Stimulated activated CD8-positive, alpha-beta memory T cell treated with anti-CD3 and anti-CD28 coated beads, Interleukin-15, amount 100 ng/mL, for 24 hours (primary cell): ENCODE results near the gene SLC35A3.
"Not testable (repeated sequence)": the region's sequence is repeated elsewhere in the genome, so short reads cannot be mapped to it uniquely, and the experiment has no call there.

Source experiments
- DNase-seq: peaks from one replicate; pipeline ENCODE4 v3.0.0-alpha.2; 2020; ENCODE audit warnings: low read depth

SLC35A3 gene

DNA sequence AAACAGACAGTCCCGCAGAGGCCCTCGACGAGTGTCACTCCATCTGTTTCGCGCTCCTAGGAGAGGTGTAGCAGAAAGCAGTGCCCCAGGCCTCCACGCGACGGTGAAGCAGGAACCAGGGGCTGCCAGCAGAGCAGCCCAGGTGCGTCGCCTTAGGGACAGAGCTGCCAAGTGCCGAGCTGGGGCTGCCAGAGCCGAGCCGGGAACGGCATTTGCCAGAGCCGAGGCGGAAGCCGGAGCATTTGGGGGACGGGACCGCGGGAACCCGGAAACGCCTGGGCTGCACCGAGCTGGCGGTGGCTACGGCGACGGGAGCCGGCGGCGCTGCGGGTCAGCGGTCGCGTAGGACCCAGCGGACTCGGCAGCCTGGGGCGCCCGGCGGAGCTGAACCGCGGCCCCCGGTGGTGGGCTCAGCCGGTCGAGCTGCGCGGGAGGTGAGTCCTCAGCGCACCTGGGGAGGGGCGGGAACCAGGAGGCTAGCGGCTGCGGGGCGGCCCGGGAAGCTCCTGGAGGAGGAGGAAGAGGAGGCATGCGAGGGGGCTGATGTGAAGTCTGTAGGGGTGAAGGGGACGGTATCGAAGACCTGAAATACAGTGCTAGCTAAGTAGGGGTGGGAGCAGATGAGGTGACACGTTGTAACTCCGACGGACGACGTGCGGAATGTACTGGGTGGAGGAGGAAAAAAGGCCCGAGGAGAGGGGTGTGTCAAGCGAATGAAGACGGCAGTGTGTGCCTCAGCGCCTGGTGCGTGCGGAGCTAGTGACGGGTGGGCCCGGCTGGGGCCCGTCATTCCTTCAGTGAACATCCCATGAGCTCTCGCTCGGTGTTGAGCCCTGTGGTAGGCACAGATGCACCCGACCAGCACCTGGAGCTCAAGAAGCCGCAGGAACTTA lies at the start of gene SLC35A3:
TSS of gene SLC35A3 (plus strand) at position 268 of the 893 bp plus-strand sequence. CDS start 23,559 bp downstream, outside the sequence.
- peak; percentile 65 for DNase-seq

DNA sequence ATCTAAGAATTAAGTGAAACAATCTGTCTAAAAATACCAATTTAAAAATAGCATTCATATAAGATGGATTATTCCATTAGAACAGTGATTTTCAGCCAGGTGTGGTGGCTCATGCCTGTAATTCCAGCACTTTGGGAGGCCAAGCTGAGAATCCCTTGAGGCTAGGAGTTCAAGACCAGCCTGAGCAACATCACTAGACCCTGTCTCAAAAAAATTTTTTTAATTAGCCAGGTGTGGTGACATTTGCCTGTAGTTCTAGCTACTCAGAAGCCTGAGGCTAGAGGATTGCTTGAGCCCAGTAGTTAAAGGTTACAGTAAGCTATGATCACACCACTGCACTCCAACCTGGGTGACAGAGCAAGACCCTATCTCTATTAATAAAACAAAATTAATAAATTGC lies 35.0 kb upstream of the SLC35A3 start:
- DNase-seq, result no peak

DNA sequence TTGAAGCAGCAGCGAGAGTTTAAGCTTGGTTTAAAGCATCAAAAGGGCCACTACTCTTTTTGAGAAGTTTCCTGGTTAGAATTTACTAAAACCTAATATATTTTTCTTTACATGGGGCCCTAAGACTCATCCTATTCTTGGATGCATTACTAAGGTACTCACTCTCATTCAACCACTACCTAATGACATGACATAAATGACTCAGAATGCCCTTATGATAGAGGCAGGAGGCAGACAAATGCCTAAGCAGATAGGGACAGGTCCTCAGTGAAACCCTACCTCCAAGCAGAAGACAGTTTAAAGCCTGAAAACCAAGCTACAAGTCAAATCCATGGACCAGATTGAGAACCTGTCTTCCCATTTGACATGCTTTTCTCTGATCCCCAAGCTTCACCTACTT lies 34.3 kb upstream of the SLC35A3 start:
- no peak for DNase-seq

DNA sequence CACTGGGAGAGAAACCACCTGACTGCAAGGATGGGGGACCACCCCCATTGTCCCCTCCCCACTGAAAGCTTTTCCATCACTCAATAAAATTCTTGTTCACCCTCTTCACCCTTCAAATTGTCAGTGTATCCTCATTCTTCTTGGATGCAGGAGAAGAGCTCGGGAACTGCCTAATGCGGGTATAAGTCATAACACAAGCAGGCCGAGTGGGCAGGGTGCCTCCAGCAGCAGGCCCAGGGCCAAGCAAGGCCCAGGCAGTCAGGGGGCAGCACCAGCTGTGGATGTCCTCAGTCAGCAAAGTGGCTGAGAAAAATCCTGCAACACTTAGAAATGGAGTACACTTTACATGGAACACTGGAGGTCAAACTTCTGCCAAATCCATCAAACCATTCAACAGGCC lies 33.7 kb upstream of the SLC35A3 start:
- DNase-seq, result no peak

DNA sequence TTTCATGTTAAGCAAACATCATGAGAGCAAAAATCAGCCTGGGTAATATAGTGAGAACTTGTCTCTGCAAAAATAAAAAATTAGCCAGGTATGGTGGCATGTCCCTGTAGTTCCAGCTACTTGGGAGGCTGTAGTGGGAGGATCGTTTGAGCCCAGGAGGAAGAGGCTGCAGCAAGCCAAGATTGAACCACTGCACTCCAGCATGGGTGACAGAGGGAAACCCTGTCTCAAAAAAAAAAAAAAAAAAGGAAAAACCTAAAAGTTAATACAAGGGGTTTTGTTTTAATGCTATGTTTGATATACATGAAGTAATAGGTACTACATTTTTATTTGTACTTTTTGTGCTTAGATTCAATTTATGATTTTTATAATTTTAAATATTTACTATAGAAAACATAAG lies 27.1 kb upstream of the SLC35A3 start:
- no peak for DNase-seq

DNA sequence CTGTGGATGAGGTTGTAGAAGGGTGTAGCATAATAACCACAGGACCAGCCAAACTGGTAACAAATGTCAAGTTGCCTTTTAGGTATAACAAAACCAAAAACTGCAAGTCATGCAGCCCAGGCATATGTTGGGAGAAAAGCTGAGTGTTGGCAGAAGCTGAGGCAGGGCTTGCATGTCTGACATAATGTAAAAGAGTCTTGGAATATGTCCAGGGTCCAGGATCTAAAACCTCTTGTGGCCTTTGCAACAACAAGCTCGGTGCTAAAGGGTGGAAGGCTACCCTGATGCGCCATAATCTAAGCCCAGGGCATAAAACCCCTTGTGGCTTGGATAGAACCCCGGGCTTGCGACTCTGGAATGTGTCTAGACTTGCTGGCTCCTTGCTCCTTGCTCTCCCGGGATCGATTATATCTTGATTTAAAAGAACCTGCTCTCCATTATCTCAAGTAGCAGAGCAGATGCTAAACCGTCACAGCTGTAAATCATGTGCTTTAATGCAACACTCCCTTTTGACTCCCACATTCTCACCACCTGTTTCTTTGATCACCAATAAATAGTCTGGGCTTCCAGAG lies 26.5 kb upstream of the SLC35A3 start:
- no peak for DNase-seq

DNA sequence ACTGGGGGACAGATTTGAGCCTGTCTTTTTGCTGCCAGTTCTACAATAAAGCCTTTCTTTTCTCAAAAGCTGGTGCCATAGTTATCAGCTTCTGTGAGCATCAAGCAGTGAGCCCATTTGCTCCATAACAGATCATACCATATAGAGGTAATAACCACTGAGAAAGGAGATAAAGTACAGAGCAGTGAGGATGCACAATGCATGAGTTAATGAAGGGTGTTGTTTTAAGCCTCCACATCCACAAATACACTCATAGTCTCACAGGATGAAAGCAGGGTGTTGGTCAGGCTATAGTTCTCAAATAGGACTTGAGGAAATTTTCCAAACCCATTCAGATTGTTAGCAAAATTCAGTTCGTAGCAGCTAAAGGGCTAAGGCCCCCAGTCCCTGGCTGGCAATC lies 25.6 kb upstream of the SLC35A3 start:
- no peak for DNase-seq

DNA sequence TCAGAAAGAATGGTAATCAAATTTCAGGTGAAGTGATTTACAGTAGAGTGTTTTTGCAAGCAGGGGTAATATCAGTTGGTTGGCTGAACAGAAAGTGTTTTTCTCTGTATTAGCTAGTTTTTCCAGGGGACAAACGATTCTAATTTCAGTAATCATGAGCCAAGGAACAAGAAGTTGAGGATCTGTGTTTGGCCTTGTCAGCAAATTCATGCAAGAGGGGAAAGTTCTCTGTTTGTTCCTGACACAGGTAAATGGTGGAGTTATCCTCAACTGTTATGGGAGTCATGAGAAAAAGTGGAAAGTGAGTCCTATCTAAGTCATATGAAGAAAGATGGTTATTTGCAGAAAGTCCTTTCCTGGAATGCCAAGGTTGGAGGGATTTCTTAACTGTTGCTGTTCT lies 24.6 kb upstream of the SLC35A3 start:
- no peak for DNase-seq

DNA sequence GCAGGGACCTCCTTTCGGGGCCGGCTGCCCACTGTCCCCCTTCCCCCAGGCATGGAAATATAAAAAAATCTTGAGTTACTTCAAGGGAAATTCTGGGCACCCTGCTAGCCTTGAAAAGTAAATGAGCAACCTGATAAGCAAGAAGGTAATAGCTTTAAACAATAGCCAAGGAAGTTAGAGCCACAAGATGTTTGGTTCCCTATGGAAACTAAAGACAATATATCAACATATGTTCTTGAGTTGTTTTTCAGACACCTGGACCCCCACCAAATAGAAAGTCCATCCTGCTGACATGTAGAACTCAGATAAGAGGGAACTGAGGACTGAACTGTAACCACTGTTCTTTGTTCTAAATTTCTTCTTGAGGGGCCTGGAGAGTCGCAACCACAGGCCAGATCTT lies 19.3 kb upstream of the SLC35A3 start:
- no peak for DNase-seq

DNA sequence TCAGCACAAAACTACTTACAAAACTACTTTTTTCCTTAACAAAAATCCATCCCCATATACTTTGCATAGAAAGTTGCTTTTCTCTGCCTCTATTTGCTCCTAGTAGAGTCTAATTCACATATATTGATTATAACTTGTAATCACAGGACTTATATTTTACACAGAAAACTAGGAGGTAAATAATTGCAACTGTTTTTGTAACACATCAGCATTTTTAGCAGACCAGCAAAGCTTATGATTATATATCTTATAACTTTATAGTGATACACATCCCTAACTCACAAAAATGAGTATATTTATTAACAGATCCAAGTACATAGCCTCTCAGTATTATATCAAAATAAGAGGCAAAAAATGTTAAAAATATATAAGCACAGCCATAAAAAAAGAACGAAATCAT lies 17.3 kb upstream of the SLC35A3 start:
- no peak for DNase-seq

DNA sequence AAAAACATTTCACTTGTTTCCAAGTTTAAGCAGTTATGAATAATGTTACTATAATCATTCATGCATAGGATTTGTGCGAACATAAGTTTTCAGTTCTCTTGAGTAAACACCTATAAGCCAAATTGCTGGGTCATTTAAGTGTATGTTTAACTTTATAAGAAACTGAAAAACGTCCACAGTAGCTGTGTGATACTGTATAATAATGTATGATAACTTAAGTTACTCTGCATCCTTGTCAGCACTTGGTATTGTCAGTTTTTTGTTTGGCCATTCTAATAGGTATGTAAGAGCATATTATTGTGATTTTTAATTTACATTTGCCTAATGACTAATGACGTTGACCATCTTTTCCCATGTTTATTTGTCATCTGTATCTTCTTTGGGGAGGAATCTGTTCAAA lies 14.4 kb upstream of the SLC35A3 start:
- DNase-seq, result no peak

DNA sequence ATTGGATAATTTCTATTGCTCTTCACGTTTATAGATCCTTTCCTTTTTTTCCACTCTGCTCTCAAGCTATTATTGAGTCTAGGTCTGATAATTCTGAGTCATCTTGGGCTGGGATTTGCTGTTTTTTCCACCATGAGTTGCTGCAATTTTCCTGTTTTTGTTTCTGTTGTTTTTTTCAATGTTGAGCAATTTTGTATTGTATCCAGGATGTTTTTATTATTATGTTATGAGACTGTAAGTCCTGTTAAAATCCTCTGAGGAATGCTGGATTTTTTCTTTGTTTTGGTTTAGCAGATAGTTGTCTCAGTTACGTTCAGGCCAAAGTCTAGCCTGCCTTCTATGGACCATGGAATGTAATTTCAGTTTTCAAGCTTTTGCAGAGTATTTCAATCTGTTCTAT lies 13.0 kb upstream of the SLC35A3 start:
- no peak for DNase-seq

DNA sequence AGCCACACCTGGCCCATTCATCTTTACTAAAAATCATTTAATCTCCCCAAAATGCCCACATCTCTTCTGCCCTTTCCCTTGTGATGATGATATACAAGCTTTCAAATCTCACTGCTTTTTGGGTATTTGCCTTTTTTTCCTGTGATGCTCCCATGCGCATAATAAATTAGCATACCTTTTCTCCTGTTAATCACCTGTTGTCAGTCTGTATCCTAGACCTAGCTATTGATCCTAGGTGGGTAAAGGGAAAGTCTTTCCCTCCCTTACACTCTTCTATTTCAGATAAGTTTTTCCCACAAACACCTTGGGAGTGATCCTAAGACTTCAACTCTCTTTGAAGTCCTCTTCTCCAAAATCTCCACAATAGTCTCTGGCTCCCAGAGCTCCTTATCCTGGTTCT lies 12.0 kb upstream of the SLC35A3 start:
- DNase-seq, result no peak

DNA sequence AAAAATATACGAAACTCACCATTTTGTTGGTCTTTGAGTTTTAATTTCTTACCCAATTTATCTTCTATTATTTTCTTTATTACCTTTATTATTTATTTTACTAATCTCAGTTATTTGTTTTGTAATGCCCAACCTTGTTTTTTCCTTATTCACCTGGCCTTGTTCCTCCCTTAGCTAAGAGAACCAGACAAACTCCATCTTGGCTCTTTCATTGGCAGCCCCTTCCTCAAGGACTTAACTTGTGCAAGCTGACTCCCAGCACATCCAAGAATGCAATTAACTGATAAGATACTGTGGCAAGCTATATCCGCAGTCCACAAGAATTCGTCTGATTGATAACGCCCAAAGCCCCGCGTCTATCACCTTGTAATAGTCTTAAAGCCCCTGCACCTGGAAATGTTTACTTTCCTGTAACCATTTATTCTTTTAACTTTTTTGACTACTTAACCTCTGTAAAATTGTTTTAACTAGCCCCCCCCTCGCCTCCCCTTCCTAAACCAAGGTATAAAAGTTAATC lies 10.5 kb upstream of the SLC35A3 start:
- not testable (repeated sequence) for DNase-seq

DNA sequence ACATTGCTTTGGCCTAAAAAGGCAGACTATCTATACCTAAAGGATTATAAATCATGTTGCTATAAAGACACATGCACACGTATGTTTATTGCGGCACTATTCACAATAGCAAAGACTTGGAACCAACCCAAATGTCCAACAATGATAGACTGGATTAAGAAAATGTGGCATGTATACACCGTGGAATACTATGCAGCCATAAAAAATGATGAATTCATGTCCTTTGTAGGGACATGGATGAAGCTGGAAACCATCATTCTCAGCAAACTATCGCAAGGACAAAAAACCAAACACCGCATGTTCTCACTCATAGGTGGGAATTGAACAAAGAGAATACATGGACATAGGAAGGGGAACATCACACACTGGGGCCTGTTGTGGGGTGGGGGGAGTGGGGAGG lies 9.5 kb upstream of the SLC35A3 start:
- not testable (repeated sequence) for DNase-seq

DNA sequence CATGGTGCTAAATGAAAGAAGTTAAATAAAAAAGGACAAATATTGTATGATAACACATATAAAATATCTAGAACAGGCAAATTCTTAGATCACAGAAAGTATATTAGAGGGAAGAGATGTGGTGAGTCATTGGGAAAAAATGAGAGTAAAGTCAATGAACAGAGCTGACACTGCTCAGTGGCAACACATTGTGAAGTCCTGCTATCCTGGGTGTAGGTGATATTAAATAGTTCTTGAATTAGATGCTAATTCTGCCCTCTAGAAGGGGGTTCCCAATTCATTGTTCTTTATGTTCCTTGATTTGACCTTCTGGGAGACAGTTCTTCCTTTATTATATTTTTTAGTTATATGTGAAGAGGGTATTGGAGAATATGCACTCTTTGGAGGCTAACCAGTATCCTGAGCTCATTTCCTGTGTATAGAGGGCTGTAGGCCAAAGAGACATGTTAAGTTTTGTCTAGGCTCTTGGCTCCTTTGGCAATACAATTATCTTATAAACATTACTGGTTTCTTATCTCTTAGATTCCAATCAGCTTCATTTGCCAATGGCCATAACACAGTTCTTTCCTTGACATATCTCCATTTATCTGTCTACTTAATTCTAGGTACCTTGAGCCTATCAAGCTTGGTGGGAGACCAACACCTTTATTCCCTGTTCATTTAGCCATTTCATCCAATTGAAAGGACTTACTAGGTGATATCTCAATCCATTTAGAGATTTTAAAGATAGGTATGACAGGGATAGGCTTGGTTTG lies 6.6 kb upstream of the SLC35A3 start:
- no peak for DNase-seq

DNA sequence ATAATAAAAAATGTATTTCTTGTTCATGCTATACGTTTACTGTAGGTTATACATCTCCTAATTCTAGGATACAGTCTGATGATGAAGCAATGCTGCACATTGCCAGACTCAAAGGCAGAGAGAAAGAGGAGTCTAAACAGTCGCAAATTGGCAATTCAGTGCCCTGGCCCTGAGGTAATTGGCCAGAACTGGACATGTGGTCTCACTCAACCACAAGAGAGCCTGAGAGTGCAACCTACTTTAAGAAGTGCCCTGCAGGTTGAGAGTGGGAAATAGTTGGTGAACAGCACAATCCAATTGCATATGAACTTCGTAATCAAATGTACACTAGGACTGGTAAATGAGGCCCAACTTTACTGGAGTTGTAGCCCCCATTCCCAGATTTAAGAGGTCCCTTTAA lies 5.0 kb upstream of the SLC35A3 start:
- no peak for DNase-seq

DNA sequence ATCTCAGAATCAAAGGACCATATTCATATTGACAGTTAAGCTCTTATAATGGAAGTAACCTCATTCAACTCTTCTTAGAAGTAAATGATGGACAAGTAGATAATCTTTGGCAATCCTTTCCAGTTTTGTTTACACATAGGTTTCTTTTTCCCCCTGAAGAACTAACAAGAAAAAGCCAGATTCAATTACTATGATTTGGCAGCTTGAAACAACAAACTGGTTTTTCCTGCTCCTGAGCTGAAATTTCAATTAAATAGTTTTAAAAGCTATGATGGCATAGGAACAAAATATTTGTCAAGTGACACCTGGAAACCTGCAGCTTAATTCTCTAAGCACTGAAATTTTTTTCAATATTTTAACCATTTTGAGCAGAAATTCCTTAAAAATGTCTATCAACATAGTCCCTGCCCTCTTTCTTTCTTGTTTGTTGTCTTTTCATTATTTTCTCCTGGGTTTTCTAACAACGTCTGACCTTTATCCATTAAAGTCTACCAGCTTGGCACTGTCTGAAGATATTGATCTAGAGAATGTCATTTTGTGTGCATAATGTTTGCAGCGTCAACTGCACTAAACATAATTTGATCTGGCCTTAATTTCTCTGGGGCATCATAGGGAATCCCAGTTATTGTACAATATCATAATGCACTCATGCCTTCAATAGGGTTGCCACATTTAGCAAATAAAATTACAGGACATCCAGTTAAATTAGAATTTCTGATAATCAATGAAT lies 4.0 kb upstream of the SLC35A3 start:
- no peak for DNase-seq

DNA sequence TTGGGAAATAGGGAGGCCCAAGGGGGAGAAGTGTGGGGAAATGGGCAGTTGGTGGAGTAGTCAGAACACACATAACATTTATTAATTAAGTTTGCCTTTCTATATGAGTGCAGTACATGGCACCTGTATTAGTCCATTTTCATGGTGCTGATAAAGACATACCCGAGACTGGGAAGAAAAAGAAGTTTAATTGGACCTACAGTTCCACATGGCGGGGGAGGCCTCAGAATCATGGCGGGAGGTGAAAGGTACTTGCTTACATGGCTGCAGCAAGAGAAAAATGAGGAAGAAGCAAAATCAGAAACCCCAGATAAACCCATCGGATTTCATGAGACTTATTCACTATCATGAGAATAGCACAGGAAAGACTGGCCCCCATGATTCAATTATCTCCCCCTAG lies 1.6 kb upstream of the SLC35A3 start:
- DNase-seq, result no peak

DNA sequence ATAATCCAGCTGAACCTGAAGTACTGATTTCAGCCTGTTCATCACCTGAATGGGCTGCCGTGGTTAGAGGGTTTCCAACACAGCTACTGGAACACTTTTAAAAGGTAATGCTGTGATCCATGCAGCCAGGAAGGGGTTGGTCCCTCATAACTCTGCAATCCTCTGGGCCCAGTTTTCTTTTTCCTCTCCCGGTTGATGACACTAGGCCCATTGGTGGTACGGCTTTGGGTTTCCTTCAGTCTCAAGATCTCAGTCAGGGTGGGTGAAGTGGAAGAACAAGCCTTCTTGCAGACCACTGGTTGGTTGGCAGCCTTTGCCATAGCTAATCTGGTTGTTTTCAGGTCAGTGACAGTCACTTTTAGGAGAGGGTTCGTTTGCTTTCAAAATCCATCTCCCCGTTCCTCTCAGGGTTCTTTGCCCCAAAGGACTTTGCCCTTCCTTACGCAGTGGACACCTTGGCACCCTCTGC lies 502 bp upstream of the SLC35A3 start:
- no peak for DNase-seq

DNA sequence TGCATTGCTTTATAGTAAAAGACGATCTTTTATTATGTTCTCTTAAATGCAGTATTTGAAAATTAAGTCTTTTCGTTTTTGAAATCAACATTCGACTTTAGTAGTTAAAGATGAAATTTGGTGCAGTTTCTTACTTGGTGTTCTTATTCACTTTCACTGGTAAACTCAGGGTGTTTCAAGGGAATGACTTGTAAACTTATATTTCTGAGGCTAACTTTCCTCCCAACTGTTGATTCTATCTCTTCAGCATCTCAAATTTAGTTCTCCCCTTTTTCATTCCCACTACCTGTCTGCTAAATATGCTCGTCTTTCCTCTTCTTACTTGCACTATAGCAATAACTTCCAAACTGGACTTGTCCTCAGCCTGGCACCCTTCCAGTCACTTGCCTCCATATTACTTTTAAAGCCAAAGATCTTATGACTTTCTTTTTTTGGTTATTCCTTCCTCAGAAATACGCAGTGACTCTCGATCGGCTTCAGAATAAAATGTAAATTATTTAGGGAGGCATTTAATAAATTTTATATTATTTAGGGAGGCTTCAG lies 988 bp downstream of the SLC35A3 start:
- DNase-seq, result no peak

DNA sequence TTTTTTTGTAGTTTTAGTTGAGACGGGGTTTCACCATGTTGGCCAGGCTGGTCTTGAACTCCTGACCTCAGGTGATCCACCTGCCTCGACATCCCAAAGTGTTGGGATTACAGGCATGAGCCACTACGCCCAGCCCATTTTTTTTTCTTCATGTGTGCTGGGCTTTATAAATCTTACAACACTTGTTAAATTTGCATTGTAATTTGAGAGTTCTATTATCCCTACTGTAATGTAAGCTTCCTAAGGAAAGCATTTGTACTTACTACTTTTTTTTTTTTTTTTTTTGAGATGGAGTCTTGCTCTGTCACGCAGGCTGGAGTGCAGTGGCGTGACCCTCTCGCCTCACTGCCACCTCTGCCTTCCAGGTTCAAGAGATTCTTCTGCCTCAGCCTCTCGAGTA lies 2.3 kb downstream of the SLC35A3 start:
- DNase-seq, result not testable (repeated sequence)
